Measurements from ENCODE around the gene PTPRC.

The PTPRC gene

DNA sequence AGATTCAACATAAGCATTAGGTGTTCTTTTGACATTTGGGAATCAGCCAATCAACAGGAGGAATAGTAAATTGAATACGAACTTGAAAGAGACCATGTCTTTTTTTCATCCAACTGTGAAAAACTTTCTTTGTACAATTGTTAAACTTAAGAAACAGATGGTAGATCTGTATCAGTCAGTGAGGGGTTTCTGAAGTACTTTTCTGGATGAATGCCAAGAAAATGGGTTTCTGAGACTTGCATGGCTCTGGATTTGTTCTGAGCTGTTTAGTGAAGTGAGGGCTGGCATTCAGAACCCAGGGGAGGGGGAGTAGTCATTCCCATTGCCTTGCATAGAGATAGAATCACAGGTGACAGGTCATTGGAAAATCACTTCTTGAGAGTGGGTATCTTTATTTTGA, 37.4 kb downstream of the PTPRC start:
- Histone ChIP-seq H3K4me1 (ENCODE audit: insufficient read depth, insufficient read length) (no peaks in the 10 kb centered on the region), H3K9me3 (ENCODE audit: insufficient read depth, low read length) (no peaks in the 10 kb centered on the region), H3K4me3 (ENCODE audit: insufficient read length, low read depth) (no peak overlapping the region), H3K27me3 (ENCODE audit: insufficient read depth, insufficient read length) (no peaks in the 10 kb centered on the region), H3K9ac (ENCODE audit: insufficient read length, low read depth) (no peak overlapping the region), H3K36me3 (ENCODE audit: insufficient read depth, insufficient read length, low read length) (no peaks in the 10 kb centered on the region)
- TF ChIP-seq SUZ12 (IDR thresholded peaks at IDR 0.05; ENCODE audit: extremely low read depth, insufficient read depth, insufficient read length) (no peak), YY1 (IDR thresholded peaks at IDR 0.05; ENCODE audit: insufficient read depth, insufficient read length) (no peak)
- DNase-seq (ENCODE audit: low read depth, low spot score), result no peak

DNA sequence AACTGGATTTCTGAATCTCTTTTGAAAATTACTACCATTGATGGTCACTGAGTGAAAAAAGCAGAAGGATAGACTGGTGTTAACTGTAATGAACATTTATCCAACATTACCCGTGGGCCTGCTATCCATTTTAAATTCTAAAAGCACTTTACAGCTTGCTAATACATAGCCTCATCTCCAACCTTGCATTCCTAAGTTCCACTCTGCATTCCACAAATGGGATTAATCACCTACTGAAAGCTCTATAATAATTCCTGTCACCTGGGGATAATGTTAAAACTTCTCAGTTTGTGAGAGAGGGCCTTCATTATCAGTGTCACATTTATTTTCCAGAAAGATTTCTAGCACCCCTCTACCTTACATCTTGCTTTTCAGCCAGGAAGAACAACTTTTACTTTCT, 38.2 kb downstream of the PTPRC start:
- Histone ChIP-seq H3K36me3 (ENCODE audit: insufficient read depth, insufficient read length, low read length) (no peaks in the 10 kb centered on the region), H3K4me3 (ENCODE audit: insufficient read length, low read depth) (no peak overlapping the region), H3K9me3 (ENCODE audit: insufficient read depth, low read length) (no peaks in the 10 kb centered on the region), H3K9ac (ENCODE audit: insufficient read length, low read depth) (no peak overlapping the region), H3K4me1 (ENCODE audit: insufficient read depth, insufficient read length) (no peaks in the 10 kb centered on the region), H3K27me3 (ENCODE audit: insufficient read depth, insufficient read length) (no peaks in the 10 kb centered on the region)
- no peak for TF ChIP-seq YY1 (IDR thresholded peaks at IDR 0.05; ENCODE audit: insufficient read depth, insufficient read length)
- TF ChIP-seq SUZ12 (IDR thresholded peaks at IDR 0.05; ENCODE audit: extremely low read depth, insufficient read depth, insufficient read length), result no peak
- no peak for TF ChIP-seq ZNF274 (IDR thresholded peaks at IDR 0.05; ENCODE audit: low read depth, low read length)
- DNase-seq (ENCODE audit: low read depth, low spot score), result no peak

DNA sequence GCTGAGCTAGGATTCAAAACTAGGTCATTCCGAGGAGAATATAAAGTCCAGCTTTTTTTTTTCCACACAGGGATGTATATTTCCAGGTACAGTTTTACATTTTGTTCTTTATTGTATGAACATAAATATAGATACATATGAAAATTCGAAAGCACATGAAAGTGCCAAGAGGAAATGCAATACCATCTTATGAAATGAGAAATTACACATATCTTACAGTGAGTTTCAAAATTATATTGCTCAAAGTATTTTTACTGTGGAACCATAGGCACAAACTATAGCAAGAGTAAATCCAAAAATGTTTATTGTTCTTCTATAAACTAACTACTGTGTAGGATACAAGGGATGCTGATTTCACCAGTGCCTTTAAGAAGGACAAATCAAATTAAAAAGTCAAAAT, 39.0 kb downstream of the PTPRC start:
- Histone ChIP-seq H3K4me3 (ENCODE audit: insufficient read length, low read depth) (no peak overlapping the region), H3K36me3 (ENCODE audit: insufficient read depth, insufficient read length, low read length) (no peaks in the 10 kb centered on the region), H3K27me3 (ENCODE audit: insufficient read depth, insufficient read length) (no peaks in the 10 kb centered on the region), H3K4me1 (ENCODE audit: insufficient read depth, insufficient read length) (no peaks in the 10 kb centered on the region), H3K9ac (ENCODE audit: insufficient read length, low read depth) (no peak overlapping the region), H3K9me3 (ENCODE audit: insufficient read depth, low read length) (no peaks in the 10 kb centered on the region)
- DNase-seq (ENCODE audit: low read depth, low spot score), result no peak
- TF ChIP-seq YY1 (IDR thresholded peaks at IDR 0.05; ENCODE audit: insufficient read depth, insufficient read length) (no peak), ZNF274 (IDR thresholded peaks at IDR 0.05; ENCODE audit: low read depth, low read length) (no peak), SUZ12 (IDR thresholded peaks at IDR 0.05; ENCODE audit: extremely low read depth, insufficient read depth, insufficient read length) (no peak)

DNA sequence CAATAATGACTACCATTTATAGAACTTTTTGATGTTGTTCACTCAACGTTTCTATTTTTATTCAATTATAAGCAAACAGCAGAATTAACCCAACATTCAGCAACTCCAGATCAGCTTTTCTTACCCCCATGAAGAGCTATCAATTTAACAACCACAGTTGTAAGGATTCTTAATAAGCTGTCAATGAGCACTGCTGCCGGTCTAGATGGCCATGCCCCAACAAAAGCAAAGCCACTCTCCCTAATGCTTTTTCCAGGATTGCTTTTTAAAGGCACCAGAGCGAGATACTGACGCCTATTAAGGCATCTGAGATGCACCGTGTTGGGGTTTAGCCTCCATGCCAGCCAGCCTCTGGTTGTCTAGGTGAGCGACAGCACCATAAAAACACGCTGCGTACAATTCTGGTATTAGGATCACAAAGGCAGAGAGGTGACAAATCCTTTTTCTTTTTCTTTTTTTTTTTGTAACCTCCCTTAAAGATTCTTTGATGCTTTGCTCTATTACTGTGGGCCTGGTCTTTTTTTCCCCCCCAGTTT, 39.5 kb downstream of the PTPRC start:
- Histone ChIP-seq H3K36me3 (ENCODE audit: insufficient read depth, insufficient read length, low read length) (no peaks in the 10 kb centered on the region), H3K4me3 (ENCODE audit: insufficient read length, low read depth) (no peak overlapping the region), H3K27me3 (ENCODE audit: insufficient read depth, insufficient read length) (no peaks in the 10 kb centered on the region), H3K9ac (ENCODE audit: insufficient read length, low read depth) (no peak overlapping the region), H3K9me3 (ENCODE audit: insufficient read depth, low read length) (no peaks in the 10 kb centered on the region), H3K4me1 (ENCODE audit: insufficient read depth, insufficient read length) (no peaks in the 10 kb centered on the region)
- no peak for DNase-seq (ENCODE audit: low read depth, low spot score)
- TF ChIP-seq SUZ12 (IDR thresholded peaks at IDR 0.05; ENCODE audit: extremely low read depth, insufficient read depth, insufficient read length) (no peak), ZNF274 (IDR thresholded peaks at IDR 0.05; ENCODE audit: low read depth, low read length) (no peak), YY1 (IDR thresholded peaks at IDR 0.05; ENCODE audit: insufficient read depth, insufficient read length) (no peak)

DNA sequence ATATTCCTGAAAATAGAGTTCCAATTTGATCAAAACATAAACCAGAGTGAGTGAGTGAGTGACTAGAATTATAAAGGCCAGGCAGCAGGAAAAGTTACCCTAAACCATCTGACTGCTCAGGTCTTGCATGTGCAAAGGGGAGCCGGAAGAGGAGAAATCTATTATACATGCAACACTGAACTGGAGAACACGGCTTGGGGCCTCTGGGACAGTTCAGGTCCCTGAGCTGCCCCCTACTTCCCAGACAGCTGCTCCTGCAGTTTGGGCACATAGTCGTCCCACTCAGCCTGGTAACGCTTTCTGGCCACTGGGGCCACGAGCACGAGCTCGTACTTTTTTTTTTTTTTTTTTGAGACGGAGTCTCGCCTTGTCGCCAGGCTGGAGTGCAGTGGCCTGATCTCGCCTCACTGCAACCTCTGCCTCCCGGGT, 40.1 kb downstream of the PTPRC start:
- Histone ChIP-seq H3K9me3 (ENCODE audit: insufficient read depth, low read length) (no peaks in the 10 kb centered on the region), H3K36me3 (ENCODE audit: insufficient read depth, insufficient read length, low read length) (no peaks in the 10 kb centered on the region), H3K4me3 (ENCODE audit: insufficient read length, low read depth) (no peak overlapping the region), H3K4me1 (ENCODE audit: insufficient read depth, insufficient read length) (no peaks in the 10 kb centered on the region), H3K9ac (ENCODE audit: insufficient read length, low read depth) (no peak overlapping the region), H3K27me3 (ENCODE audit: insufficient read depth, insufficient read length) (no peaks in the 10 kb centered on the region)
- TF ChIP-seq ZNF274 (IDR thresholded peaks at IDR 0.05; ENCODE audit: low read depth, low read length), result no peak
- no peak for TF ChIP-seq SUZ12 (IDR thresholded peaks at IDR 0.05; ENCODE audit: extremely low read depth, insufficient read depth, insufficient read length)
- no peak for TF ChIP-seq YY1 (IDR thresholded peaks at IDR 0.05; ENCODE audit: insufficient read depth, insufficient read length)
- DNase-seq (ENCODE audit: low read depth, low spot score), result no peak

DNA sequence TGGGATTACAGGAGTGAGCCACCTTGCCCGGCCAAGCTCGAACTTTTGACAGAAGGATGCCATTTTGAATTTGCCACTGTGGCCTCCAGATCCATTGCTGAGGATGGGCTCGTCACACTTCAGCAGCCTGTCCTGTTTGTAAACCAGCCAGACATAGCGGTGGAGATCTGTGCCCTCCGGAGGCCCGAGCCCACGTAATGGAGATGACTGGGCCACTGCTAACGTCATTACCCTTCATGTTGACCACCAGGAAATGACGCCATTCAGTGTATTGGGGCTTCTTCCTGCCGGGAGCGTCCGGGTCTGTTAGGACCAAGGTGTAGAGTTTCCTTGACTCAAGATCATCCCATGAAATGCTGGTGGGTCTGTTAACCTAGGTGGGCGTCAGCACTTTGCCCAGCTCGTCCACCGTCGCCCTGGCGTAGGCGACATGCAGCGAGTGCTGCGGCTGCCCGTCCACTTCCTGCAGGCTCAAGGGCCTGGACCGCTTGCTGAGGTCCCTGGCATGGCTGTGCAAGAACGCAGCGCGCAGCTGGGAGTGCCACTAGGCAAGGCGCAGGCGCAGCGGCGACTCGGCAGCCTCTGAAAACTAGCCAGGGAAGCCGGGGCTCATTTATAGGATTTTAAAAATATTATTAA, 40.8 kb downstream of the PTPRC start:
- H3K4me3 ChIP-seq (ENCODE audit: insufficient read length, low read depth), result no peak overlapping the region

DNA sequence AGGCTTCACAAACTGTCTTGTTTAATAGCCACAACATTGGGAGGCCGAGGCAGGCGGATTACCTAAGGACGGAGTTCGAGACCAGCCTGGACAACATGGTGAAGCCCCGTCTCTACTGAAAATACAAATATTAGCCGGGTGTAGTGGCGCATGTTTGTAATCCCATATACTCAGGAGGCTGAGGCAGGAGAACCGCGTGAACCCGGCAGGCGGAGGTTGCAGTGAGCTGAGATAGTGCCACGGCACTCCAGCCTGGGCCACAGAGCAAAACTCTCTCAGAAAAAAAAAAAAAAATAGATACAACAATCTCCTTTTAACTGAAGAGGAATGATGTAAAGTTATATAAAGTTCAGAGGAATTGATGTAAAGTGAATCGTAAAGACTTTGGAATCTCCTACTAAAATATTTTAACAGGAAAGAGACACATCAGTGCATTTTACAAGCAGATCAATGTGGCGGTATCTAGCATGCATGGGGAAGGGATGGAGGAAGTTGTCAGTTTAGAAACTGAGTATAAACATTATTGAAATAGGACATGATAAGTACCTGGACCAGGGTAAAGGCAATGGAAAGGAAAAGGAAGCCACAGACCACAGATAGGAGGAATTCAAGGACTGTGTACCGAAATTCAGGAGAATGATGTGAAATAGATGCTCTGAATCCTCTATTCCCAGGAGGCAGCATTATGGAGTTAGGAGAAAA, 41.5 kb downstream of the PTPRC start:
- Histone ChIP-seq H3K9ac (ENCODE audit: insufficient read length, low read depth) (no peak overlapping the region), H3K27me3 (ENCODE audit: insufficient read depth, insufficient read length) (no peaks in the 10 kb centered on the region), H3K36me3 (ENCODE audit: insufficient read depth, insufficient read length, low read length) (no peaks in the 10 kb centered on the region), H3K4me1 (ENCODE audit: insufficient read depth, insufficient read length) (no peaks in the 10 kb centered on the region), H3K4me3 (ENCODE audit: insufficient read length, low read depth) (no peak overlapping the region), H3K9me3 (ENCODE audit: insufficient read depth, low read length) (no peaks in the 10 kb centered on the region)
- no peak for TF ChIP-seq SUZ12 (IDR thresholded peaks at IDR 0.05; ENCODE audit: extremely low read depth, insufficient read depth, insufficient read length)
- TF ChIP-seq YY1 (IDR thresholded peaks at IDR 0.05; ENCODE audit: insufficient read depth, insufficient read length), result no peak
- no peak for TF ChIP-seq ZNF274 (IDR thresholded peaks at IDR 0.05; ENCODE audit: low read depth, low read length)
- DNase-seq (ENCODE audit: low read depth, low spot score), result no peak

More for the DNA sequence above, 40.8 kb downstream of the PTPRC start:
- no peak for TF ChIP-seq SUZ12 (IDR thresholded peaks at IDR 0.05; ENCODE audit: extremely low read depth, insufficient read depth, insufficient read length)
- TF ChIP-seq YY1 (IDR thresholded peaks at IDR 0.05; ENCODE audit: insufficient read depth, insufficient read length), result no peak
- no peak for TF ChIP-seq ZNF274 (IDR thresholded peaks at IDR 0.05; ENCODE audit: low read depth, low read length)
- Histone ChIP-seq H3K9me3 (ENCODE audit: insufficient read depth, low read length) (no peaks in the 10 kb centered on the region), H3K27me3 (ENCODE audit: insufficient read depth, insufficient read length) (no peaks in the 10 kb centered on the region), H3K9ac (ENCODE audit: insufficient read length, low read depth) (no peak overlapping the region), H3K4me1 (ENCODE audit: insufficient read depth, insufficient read length) (no peaks in the 10 kb centered on the region), H3K36me3 (ENCODE audit: insufficient read depth, insufficient read length, low read length) (no peaks in the 10 kb centered on the region)
- no peak for DNase-seq (ENCODE audit: low read depth, low spot score)
